ENCODE results near the gene RABEP2.

RABEP2 gene

GRCh38 chr16:28935924-28936783 is 11.1 kb upstream of the RABEP2 start:
- ChIA-PET POLR2A (interaction anchor here (0.6 to 2.7 kb wide), 14 partner anchors 9 to 115 kb away, joined by 3 to 16 read pairs (median 4); partner anchors contain the start of genes ATXN2L, NFATC2IP, RABEP2 and SH2B1), CTCF (interaction anchor here (0.9 to 2.6 kb wide), 2 partner anchors 9 to 69 kb away, joined by 3 to 15 read pairs; no protein-coding TSS in a partner anchor)
- DNase-seq (ENCODE audit: extremely low spot score) = peak; percentile 98

GRCh38 chr16:28935346-28935745 is 10.3 kb upstream of the RABEP2 start:
- DNase-seq (ENCODE audit: extremely low spot score) = no peak
- CTCF ChIA-PET = interaction anchor here (0.9 to 2.6 kb wide), 2 partner anchors 10 to 15 kb away, joined by 3 to 15 read pairs; partner anchors contain the start of gene NFATC2IP
- POLR2A ChIA-PET = interaction anchor here (1.8 to 2.7 kb wide), 3 partner anchors 9 to 55 kb away, joined by 5 to 16 read pairs (median 6); partner anchors contain the start of gene RABEP2
- no peak for TF ChIP-seq NFRKB (IDR thresholded peaks at IDR 0.05)
- TF ChIP-seq LEF1 (IDR thresholded peaks at IDR 0.05; ENCODE audit: borderline replicate concordance) = no peak
- TF ChIP-seq ARNT (IDR thresholded peaks at IDR 0.05) = no peak
- TF ChIP-seq BHLHE40 (IDR thresholded peaks at IDR 0.05; ENCODE audit: borderline replicate concordance) = no peak
- TF ChIP-seq FOXK2 (IDR thresholded peaks at IDR 0.05) = no peak
- TF ChIP-seq L3MBTL2 (conservative IDR thresholded peaks at IDR 0.05) = no peak
- TF ChIP-seq PKNOX1 (IDR thresholded peaks at IDR 0.05) = no peak
- TF ChIP-seq SP1 (IDR thresholded peaks at IDR 0.05) = no peak
- no peak for TF ChIP-seq HDGF (IDR thresholded peaks at IDR 0.05; ENCODE audit: borderline replicate concordance)
- TF ChIP-seq CTBP1 (IDR thresholded peaks at IDR 0.05; ENCODE audit: borderline replicate concordance) = no peak
- TF ChIP-seq SUZ12 (IDR thresholded peaks at IDR 0.05) = no peak
- no peak for TF ChIP-seq ELF4 (IDR thresholded peaks at IDR 0.05)
- TF ChIP-seq ZNF384 (IDR thresholded peaks at IDR 0.05) = no peak
- TF ChIP-seq TARDBP (IDR thresholded peaks at IDR 0.05) = no peak
- no peak for TF ChIP-seq FOXA1 (IDR thresholded peaks at IDR 0.05)
- no peak for TF ChIP-seq FOXM1 (IDR thresholded peaks at IDR 0.05; ENCODE audit: borderline replicate concordance)

More at GRCh38 chr16:28935924-28936783, 11.1 kb upstream of the RABEP2 start:
- peak; percentile 78 for TF ChIP-seq L3MBTL2 (conservative IDR thresholded peaks at IDR 0.05)
- no peak for TF ChIP-seq CTBP1 (IDR thresholded peaks at IDR 0.05; ENCODE audit: borderline replicate concordance)
- TF ChIP-seq ELF4 (IDR thresholded peaks at IDR 0.05) = no peak

GRCh38 chr16:28933171-28933570 is 8.1 kb upstream of the RABEP2 start:
- TF ChIP-seq SUZ12 (IDR thresholded peaks at IDR 0.05) (no peak), FOXA1 (IDR thresholded peaks at IDR 0.05) (no peak), ELF4 (IDR thresholded peaks at IDR 0.05) (no peak), PKNOX1 (IDR thresholded peaks at IDR 0.05) (no peak), L3MBTL2 (conservative IDR thresholded peaks at IDR 0.05) (no peak), BHLHE40 (IDR thresholded peaks at IDR 0.05; ENCODE audit: borderline replicate concordance) (no peak), LEF1 (IDR thresholded peaks at IDR 0.05; ENCODE audit: borderline replicate concordance) (no peak)
- POLR2A ChIA-PET = interaction anchor here (0.7 to 1.3 kb wide), 3 partner anchors 71 to 109 kb away, joined by 3 read pairs; no protein-coding TSS in a partner anchor
- CTCF ChIA-PET = no interaction called here

GRCh38 chr16:28932339-28933141 is 7.5 kb upstream of the RABEP2 start:
- TF ChIP-seq SUZ12 (IDR thresholded peaks at IDR 0.05) (no peak), L3MBTL2 (conservative IDR thresholded peaks at IDR 0.05) (no peak), FOXM1 (IDR thresholded peaks at IDR 0.05; ENCODE audit: borderline replicate concordance) (no peak), PKNOX1 (IDR thresholded peaks at IDR 0.05) (no peak), LEF1 (IDR thresholded peaks at IDR 0.05; ENCODE audit: borderline replicate concordance) (no peak)
- DNase-seq (ENCODE audit: extremely low spot score) = no peak
- ChIA-PET POLR2A (interaction anchor here (0.7 to 1.3 kb wide), 3 partner anchors 70 to 109 kb away, joined by 3 read pairs; no protein-coding TSS in a partner anchor), CTCF (interaction anchor here (1.6 kb wide), 1 partner anchor 12 kb away, joined by 3 read pairs; no protein-coding TSS in a partner anchor)

More at GRCh38 chr16:28933171-28933570, 8.1 kb upstream of the RABEP2 start:
- DNase-seq (ENCODE audit: extremely low spot score) = no peak

- no peak for DNase-seq (ENCODE audit: extremely low spot score)
- ChIA-PET POLR2A (no interaction called here), CTCF (interaction anchor here (1.6 kb wide), 1 partner anchor 13 kb away, joined by 3 read pairs; no protein-coding TSS in a partner anchor)
- TF ChIP-seq FOXA1 (IDR thresholded peaks at IDR 0.05) (no peak), SP1 (IDR thresholded peaks at IDR 0.05) (no peak), NFRKB (IDR thresholded peaks at IDR 0.05) (no peak), BHLHE40 (IDR thresholded peaks at IDR 0.05; ENCODE audit: borderline replicate concordance) (no peak), CTBP1 (IDR thresholded peaks at IDR 0.05; ENCODE audit: borderline replicate concordance) (no peak), ZNF384 (IDR thresholded peaks at IDR 0.05) (no peak), L3MBTL2 (conservative IDR thresholded peaks at IDR 0.05) (no peak), TARDBP (IDR thresholded peaks at IDR 0.05) (no peak), SUZ12 (IDR thresholded peaks at IDR 0.05) (no peak), FOXM1 (IDR thresholded peaks at IDR 0.05; ENCODE audit: borderline replicate concordance) (no peak), ELF4 (IDR thresholded peaks at IDR 0.05) (no peak), FOXK2 (IDR thresholded peaks at IDR 0.05) (no peak), ARNT (IDR thresholded peaks at IDR 0.05) (no peak), PKNOX1 (IDR thresholded peaks at IDR 0.05) (no peak), HDGF (IDR thresholded peaks at IDR 0.05; ENCODE audit: borderline replicate concordance) (no peak), LEF1 (IDR thresholded peaks at IDR 0.05; ENCODE audit: borderline replicate concordance) (no peak)
Measured at GRCh38 chr16:28931801-28932225, 6.8 kb upstream of the RABEP2 start, which contains the start of gene CD19. CD19 (plus strand) TSS chr16:28931971; CDS start chr16:28932001, 30 bp downstream.
